ENCODE data around the gene UBQLN4. TPM values are rescaled to one million over a fixed set of nuclear protein-coding genes. Genes with fewer than 3 reads are reported as not detected.

The UBQLN4 gene
- total and polyA plus RNA-seq, 9 of the 15 experiments (the other 6 are each of a cell fraction or from before 2014, with no cell fraction given): 13.5 to 65.5 (median 37.0) TPM

- TF ChIP-seq ATF4 (CRISPR knock-in tag; IDR thresholded peaks at IDR 0.05) (no peak), CGGBP1 (CRISPR knock-in tag; IDR thresholded peaks at IDR 0.05) (no peak), ILK (tag; IDR thresholded peaks at IDR 0.05; ENCODE audit: borderline replicate concordance, low read depth) (no peak), PREB (CRISPR knock-in tag; IDR thresholded peaks at IDR 0.05) (no peak), HDGF (IDR thresholded peaks at IDR 0.05) (no peak), ZBTB5 (IDR thresholded peaks at IDR 0.05) (no peak), ZNF79 (CRISPR knock-in tag; IDR thresholded peaks at IDR 0.05; ENCODE audit: low read depth) (no peak), SNRNP70 (optimal IDR thresholded peaks at IDR 0.05; ENCODE audit: low read depth, low read length) (no peak), MBD1 (CRISPR knock-in tag; IDR thresholded peaks at IDR 0.05) (no peak), ADNP (tag; IDR thresholded peaks at IDR 0.05) (no peak), HMGXB4 (CRISPR knock-in tag; IDR thresholded peaks at IDR 0.05) (no peak), ETV1 (tag; conservative IDR thresholded peaks at IDR 0.05; ENCODE audit: low read depth) (no peak), CREB3 (tag; conservative IDR thresholded peaks at IDR 0.05; ENCODE audit: low read depth) (no peak), PHF20 (IDR thresholded peaks at IDR 0.05; ENCODE audit: partially characterized antibody) (no peak), ZNF174 (CRISPR knock-in tag; IDR thresholded peaks at IDR 0.05) (no peak), ZNF696 (CRISPR knock-in tag; conservative IDR thresholded peaks at IDR 0.05) (no peak), RFX5 (IDR thresholded peaks at IDR 0.05; ENCODE audit: low read depth, low read length) (no peak), THAP7 (CRISPR knock-in tag; IDR thresholded peaks at IDR 0.05) (no peak)
Observed at GRCh38 chr1:156082309-156083091, 28.9 kb upstream of the UBQLN4 start, which contains the start of gene MEX3A (continued).
